Astrocyte (in vitro differentiated cells and primary cell): ENCODE results near the gene XYLT1.

ENCODE experiments used
- EZH2 ChIP-seq: IDR thresholded peaks from 2 replicates; pipeline ENCODE4 v1.6.1; 2012; ENCODE audit warnings: mild to moderate bottlenecking, low read length, inconsistent platforms; ENCODE audit not compliant: insufficient read depth
- TF ChIP-seq, protein P1 (sequence below): IDR thresholded peaks from 2 replicates; pipeline ENCODE4 v1.5.1; 2011; ENCODE audit warnings: low read depth, mild to moderate bottlenecking, inconsistent platforms, low read length, moderate library complexity; ENCODE audit not compliant: insufficient read depth

DNA sequence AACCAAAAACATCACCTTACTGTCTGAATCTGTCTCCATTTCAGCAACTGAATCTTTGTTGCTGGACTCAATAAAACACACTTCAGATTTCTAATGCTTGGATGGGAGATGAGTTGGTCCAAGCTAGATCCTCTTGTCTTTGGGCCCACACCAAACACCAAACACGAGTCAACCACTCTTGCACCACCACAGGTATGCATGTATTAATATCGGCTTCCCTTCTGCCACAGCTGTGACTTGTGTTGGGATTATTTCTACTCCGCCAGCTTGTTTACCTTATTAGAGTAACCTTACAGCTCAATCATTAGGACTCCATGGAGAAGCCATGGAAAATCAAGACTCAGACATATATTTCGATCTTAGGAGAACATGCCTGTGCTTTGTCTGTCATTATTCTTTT is 49.9 kb downstream of the XYLT1 start:
- TF ChIP-seq, protein P1, sequence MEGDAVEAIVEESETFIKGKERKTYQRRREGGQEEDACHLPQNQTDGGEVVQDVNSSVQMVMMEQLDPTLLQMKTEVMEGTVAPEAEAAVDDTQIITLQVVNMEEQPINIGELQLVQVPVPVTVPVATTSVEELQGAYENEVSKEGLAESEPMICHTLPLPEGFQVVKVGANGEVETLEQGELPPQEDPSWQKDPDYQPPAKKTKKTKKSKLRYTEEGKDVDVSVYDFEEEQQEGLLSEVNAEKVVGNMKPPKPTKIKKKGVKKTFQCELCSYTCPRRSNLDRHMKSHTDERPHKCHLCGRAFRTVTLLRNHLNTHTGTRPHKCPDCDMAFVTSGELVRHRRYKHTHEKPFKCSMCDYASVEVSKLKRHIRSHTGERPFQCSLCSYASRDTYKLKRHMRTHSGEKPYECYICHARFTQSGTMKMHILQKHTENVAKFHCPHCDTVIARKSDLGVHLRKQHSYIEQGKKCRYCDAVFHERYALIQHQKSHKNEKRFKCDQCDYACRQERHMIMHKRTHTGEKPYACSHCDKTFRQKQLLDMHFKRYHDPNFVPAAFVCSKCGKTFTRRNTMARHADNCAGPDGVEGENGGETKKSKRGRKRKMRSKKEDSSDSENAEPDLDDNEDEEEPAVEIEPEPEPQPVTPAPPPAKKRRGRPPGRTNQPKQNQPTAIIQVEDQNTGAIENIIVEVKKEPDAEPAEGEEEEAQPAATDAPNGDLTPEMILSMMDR, result no peak
- TF ChIP-seq EZH2, result no peak
